GM12873 (cell line): ENCODE results near the gene SEMA3B.

ENCODE experiments used
- CTCF ChIP-seq: IDR thresholded peaks from 2 replicates; pipeline ENCODE4 v1.5.1; 2012; ENCODE audit warnings: low read depth, mild to moderate bottlenecking, moderate library complexity, low read length, control low read depth; ENCODE audit not compliant: insufficient read depth; ENCODE audit errors: missing control alignments

Gene SEMA3B

DNA sequence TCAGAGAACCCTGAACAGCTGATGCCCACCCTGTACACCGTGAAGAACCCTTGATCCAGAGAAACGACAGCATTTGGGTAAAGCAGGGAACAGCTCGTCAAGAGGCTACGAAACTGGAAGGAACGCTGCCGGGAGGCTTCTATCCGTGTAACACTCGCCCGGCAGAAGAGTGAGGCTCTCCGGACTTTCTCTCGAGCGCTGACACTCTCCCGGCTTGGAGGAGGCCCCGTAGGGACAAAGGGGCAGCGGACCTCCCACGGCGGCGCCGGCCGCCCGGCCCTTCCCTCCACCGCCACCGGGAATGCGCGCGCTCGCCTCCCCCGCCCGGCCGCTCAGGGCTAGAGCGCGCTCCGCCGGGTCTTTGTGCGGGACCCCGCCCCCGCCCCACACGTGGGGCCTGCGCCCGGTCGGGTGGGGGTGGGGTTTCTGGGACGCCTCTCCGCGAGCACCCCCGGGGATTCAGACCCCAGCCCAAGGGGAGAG, 51.9 kb downstream of the SEMA3B start:
- TF ChIP-seq CTCF: no peak

DNA sequence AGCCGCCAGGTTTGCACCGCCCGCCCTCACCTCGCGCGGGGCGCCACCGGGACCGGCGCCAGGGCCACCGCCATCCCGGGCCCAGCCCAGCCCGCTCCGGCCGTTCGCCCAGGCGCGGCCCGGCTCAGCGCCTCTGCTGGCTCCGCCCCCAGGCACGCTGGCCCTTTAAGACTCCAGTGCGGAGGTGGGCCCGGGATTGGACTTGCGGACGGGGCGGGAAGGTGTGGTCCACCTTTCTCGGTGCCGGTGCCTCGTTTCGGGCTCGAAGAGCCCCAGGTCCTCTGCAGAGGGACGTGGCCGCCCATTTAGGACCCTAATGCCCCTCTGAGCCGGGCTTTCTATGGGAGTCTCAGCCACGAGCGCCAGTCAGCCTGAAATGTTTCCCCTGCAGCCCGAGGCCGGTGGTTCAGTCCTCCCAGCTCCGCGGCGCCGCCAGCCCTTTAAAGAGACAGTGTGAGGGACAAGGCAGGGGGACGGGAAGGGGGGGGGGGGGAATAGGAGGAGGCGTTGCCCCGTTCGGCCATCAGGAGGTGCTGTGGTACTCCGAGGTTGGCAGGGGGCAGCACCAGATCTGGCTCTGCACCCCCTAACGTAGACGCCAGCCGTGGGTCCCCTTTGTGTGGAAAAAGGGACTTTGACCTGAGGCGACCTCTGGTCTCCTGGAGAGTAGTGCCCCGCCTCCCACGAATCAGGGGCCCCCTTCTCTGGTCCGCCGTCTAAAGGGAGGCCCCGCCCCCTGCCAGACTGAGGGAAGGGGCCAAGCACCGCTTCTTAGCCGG, 52.6 kb downstream of the SEMA3B start:
- TF ChIP-seq CTCF: peak; percentile 74

- TF ChIP-seq CTCF: no peak
Observed at GRCh38 chr3:50322115-50322385, 53.1 kb downstream of the SEMA3B start.

DNA sequence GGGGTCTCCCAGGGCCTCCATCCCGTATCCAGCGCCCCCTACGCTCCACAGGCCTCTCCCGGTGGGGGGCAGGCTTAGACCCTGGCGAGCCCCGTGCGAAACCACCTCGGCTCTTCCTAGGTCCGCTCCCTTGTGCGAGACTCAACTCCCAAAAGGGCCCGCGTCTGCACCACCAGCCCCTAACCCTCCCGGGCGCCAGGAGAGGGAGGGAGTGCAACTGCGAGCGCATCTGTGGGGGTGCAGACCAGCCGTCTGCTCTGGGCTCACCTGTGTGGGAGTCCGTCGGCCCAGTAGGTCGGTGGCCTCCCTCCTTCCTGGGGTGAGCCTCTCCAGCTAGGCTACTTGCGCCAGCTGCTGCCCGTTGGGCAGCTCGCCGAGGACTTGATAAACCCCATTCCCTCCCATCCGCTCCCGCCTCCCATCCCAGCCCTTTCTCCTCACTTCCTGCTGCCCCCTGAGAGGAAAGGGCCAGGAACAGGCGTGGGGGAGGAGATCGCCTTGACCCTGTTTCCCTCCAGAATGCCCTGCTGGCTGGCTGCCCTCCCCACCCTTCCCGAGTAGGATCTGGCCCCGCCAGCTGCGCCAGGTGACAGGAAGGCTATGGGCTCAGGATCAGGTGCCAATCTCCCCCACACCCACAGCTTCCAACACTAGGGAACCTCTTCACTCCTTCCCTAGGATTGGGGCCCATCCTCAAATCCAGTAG, 53.6 kb downstream of the SEMA3B start, which contains the start of gene HYAL2:
Gene HYAL2 (minus strand): TSS at position 360 of the 706 bp plus-strand sequence. CDS start 2,256 bp downstream, outside the sequence.
- no peak for TF ChIP-seq CTCF

- no peak for TF ChIP-seq CTCF
Observed at GRCh38 chr3:50323092-50323600, 54.2 kb downstream of the SEMA3B start.

DNA sequence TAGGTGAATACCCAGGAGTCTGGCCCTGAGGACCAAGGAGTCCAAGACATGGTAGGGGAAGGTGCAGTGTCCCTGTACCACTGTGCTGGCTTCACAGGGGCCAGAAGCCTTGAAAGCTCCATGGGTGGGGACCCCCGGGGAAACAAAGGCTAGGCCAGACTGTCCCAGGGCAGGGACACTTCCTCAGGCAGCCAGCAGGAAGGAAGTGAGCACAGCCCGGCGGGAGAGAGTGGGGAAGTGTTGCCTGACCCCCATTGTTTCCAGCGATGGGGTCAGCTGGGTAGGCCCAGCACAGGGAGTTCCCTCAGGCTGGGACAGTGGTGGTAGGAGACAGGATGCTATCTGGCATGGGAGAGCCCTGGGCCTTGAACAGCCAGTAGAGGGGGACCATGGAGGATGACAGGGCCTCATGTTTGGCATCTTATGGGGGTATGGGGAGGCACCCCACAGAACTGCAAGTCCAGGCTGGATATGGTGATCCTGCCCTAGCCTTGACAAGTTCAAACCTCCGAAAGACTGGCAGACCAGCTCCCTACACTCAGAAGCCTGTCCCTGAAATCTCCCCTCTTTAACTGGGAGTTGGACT, 54.8 kb downstream of the SEMA3B start:
- no peak for TF ChIP-seq CTCF
